OCI-M2 (cell line): Measurements from ENCODE around the gene ADCY3.

Source experiments
- DNase-seq: peaks from one replicate; lab custom pipeline; 2025; ENCODE audit not compliant: unreplicated experiment; lab: John Stamatoyannopoulos, UW

ADCY3 gene

DNA sequence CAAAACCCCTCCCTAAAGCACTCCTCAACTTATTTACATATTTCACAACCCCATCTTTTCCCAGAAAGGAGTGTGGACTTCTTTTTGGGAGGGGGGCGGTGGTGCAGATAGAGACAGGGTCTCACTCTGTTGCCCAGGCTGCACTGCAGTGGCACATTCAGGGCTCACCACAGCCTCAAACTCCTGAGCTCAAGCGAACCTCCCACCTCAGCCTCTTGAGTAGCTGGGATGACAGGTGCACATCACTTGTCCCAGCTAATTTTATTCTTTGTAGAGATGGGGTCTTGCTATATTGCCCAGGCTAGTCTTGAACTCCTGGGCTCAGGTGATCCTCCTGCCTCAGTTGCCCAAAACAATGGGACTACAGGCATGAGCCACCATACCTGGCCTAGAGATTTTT, 44.1 kb downstream of the ADCY3 start:
- no peak for DNase-seq

DNA sequence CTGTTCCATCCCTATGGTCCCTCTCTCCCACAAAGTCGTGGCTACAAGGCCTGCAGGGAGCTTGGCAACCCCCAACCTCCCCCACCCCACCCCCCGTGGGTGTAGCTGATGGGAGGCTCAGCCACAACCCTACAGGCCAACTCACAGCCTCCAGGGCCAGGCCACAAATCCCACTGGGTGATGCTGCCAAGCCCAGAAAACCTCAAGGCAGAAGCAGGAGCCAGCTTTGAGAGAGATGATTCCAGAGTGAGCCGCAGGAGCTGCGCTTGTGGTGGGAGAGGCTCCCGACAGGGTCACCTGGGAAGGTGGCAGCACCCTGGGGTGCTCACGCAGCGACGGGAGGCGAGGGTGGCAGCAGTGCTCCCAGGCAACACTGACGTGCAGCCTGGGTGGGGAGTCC, 44.8 kb downstream of the ADCY3 start:
- DNase-seq: no peak

DNA sequence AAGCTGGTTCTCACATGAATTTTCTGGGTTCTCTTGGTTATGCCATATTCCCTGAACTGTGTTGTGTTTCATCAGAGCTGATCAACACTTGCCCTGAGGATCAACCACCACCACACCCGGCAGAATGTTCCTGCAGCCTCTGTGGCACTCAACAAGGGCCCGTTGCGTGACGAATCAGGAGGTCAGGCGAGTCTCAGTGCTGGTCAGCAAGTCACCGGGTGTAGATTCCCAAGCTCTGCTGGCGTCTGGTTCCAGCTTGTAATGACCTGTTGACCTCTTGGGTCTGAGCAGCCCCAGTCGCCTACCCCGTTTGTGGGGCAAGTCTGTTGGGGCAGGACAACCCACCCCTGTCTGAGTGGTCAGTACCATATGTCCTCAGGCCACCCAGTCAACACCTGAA, 46.0 kb downstream of the ADCY3 start:
- no peak for DNase-seq

DNA sequence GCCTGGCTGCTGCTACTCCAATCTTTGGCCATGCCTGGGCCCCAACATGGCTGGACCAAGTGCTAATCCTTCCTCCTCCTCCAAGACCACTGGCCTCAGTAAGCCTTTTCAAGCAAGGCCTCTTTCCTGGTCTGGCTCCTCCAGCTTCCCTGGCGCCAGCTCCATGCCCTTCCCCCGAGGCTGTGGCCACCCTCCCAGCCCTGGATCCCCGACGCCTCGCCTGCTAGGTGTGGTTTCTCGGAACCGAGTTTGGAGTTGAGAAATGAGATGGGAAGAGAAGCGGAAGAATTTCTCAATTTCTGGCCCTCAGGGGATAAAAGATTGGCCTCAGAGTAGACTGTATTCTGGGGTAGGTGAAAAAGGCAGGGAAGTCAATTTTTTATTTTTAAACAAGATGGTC, 46.4 kb downstream of the ADCY3 start:
- no peak for DNase-seq

DNA sequence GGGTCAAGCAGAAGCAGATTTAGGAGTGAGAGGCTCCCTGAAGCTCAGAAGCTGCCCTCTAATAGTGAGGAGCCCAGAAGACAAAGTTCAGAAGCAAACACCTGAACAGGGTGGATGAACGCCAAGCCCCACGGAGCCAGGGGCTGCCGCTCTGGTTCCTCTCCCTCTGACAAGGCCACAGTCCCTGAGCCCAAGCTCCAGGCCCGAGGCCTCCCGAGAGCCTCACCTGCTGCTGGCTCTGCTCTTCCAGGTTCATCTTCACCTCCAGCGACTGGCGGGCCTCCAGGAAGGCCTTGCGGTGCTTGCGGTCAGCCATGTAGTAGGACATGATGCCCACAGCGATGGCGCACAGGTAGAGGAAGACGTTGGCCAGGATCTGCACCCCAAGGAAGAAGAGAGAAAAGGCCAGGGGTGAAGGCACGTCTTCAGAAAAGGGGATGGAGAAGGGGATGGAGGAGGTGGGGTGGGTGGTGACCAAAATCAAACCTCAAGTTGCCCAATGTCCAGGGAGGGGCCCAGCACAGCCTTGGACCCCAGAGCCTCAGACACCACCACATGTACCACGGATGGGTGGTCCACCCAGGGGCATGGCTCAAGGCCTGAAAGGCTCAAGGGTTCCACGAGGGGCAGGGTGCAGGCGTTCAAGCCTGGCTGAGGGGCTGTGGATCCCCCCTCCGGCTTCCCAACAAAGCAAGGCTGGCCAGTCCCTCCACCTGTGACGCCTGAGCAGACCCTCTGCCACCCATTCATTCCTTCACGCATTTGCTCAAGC, 47.5 kb downstream of the ADCY3 start:
- DNase-seq: no peak

DNA sequence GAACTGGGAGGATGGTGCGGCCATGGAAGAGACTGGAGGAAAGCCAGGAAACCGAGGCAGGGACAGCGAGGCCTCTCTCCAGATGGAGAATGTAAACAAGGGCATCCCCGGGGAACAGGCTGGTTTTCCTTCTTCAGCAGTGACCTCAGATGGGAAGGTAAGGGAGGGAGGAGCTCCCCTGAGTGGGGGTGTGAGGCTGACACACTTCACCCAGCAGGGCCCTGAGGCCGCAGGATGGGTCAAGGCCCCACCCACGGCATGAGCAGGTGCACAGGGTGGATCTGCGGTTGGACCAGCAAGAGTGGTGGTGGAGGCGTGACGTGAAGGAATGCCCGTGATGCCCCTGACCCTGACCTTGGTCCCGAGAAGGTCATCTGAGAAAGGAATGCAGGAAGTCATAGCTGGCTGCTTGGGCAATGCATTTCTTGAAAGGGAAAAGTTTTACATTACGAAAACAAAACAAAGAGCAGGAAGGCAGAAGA, 48.1 kb downstream of the ADCY3 start:
- no peak for DNase-seq

DNA sequence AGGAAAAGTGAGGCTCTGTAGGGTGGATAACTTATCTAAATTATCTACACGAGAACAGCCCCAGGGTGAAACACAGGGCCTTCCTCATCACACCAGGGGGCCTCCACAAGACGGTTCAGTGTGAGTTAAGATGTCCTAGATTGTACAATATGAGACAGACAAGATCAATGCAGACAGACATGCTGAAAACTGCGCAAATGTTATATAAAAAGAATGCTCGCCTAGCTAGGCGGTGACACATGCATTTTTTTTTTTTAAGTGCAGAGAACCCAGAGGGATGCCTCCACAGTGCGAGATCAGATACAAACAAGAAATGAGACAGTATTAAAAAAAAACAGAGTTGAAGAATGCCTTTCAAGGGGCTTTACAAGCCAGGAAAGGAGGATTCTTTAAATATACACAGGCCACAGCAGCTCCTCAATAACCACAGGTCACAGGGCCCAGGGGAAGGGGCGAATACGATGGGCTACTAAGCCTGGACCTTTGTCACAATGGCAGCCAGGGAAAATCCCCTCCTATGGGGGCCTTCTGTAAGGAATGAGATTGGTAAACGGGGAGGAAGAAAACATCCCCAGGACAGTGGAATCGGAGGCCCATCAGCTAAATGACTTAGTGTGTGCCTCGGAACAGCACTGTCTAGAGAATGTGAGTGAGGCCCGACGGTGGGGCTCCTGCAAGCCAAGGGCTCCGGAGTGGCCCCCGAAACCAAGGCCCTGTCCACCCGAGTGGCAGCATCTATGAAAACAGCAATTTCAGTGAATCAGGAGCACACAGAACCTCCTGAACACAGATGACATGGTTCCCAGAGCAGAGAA, 48.9 kb downstream of the ADCY3 start:
- DNase-seq: no peak

DNA sequence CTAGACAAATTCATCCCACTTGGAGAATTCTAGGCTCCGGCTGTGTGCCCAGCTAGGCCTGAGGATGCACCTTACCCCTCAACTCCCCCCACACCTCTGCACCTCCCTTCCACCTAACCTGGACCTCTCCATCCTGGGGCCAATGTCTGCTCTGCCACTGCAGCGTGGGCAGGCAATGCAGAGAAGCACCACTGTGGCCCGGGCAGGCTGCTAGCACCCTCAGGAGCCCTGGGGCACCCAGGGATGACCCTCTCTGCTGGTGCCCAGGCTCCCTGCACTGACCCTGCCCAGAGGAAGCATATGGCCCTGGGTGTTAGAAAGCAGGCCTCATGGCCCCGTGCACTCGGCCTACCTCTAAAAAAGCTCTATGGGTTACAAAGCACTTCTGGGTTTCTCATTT, 49.6 kb downstream of the ADCY3 start:
- no peak for DNase-seq

DNA sequence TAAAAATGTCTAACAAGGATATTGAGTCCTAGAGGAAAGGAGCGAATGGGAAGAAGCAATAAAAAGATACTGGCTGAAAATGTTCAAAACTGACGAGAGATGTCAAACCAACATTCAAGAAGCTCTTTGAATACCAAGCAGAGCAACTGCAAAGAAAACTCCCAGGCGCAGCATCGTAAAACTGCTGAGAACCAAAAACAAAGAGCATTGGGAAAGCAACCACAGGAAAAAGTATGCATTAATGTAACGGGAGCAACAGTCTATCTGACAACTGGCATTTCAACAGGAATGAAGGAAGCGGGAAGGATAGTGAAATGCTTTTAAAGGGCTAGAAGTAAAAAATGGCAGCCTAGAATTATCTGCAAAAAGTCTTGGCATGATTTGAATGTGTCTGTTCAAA, 53.1 kb downstream of the ADCY3 start:
- DNase-seq: no peak

DNA sequence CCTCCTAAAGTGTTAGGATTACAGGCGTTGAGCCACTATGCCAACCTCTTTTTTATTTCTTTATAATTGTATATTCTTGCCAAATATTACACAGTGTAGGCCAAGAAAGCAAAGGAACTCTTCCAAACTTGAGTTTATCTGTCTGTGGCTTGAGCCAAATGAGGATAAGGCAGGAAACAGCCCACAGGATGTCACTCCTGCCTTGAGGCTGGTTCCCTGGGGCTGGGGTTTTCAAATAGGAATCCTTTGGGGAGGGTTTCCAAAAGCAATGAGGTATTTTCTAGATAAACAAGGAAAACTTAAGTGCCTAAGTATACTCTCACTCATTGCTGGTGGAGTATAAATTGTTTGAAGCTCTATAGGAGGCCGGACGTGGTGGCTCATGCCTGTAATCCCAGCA, 56.4 kb downstream of the ADCY3 start:
- DNase-seq: no peak

DNA sequence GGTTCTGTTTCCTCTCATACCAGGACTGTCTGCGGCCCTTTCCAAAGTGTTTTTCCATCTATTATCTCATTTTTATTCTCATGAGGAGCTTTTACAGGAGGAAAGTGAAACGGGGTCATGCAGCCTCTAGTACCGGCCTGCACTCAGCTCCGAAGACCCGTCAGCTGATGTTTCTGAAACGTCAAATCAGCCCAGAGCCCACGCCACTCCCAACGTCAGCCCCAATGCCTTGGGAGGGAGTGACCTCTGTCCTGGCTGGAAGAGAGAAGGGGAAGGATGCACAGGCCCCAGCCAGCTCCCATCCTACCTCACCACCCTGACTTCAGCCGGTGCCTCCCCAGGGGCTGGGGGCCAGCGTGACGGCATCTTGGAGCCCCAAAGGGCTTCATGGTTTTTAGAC, 58.5 kb downstream of the ADCY3 start:
- DNase-seq: no peak

DNA sequence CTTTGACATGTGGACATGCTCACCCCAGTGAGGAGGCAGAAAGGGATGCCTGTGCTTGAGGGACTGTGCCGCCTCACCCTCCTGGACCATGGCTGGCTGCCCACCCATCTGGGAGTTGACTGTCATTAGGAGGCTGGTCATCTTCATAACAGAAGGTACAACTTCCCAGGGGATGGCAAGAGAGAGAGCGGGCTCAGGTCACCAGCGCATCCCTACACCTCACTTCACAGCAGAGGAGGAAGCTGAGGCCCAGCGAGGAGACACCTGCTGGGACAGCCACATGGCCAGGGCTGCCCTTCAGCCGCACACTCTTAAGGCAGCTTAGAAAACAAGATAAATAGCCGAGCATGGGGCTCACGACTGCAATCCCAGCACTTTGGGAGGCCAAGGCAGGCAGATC, 59.4 kb downstream of the ADCY3 start:
- DNase-seq: no peak

DNA sequence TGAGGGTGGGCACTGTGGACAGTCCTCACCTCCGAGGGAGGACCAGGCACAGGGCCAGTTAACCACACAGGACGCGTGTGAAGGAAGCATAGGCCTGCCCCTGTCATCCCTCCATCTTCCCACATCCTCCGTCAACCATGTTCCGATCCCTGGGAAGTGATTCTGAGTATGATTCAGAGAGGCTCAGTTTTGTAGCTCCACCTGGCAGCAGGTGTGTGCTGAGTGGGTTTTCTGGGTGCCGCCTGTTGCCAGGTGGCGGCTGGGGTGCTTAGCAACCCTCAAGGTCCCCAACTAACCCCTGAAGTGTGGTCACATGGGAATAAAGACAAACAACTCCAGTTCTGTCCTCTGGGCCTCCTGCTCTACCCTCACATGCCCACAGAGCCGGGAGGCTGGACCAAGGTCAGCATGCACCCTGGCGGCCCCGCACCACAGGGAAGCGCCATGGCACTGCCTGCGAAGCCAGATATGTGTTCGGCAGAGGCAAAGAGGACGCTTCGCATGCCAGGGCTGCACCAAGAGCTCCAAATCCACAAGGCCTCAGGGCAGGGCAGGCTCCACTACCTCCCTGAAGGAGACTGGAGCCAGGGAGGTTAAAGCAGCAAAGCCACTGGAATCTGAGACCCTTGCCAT, 60.0 kb downstream of the ADCY3 start:
- DNase-seq: no peak

DNA sequence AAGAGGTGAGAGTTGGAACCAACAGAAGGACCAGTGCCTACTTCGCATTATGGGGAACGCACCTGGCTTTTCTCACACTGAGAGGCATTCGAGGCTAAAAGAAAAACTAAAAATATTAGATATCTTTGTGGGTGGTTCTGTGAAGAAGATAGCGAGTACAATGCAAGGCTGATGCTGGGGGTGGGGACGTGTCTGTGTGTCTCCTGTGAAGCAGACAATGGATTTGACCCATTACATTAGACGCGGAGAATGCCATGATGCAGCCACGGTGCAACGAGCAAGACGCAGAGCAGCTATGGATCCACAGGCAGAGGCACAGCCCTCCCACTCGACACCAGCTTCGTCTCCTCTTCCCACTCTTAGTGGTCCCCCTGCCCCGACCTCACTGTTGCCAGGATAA, 61.0 kb downstream of the ADCY3 start:
- no peak for DNase-seq

DNA sequence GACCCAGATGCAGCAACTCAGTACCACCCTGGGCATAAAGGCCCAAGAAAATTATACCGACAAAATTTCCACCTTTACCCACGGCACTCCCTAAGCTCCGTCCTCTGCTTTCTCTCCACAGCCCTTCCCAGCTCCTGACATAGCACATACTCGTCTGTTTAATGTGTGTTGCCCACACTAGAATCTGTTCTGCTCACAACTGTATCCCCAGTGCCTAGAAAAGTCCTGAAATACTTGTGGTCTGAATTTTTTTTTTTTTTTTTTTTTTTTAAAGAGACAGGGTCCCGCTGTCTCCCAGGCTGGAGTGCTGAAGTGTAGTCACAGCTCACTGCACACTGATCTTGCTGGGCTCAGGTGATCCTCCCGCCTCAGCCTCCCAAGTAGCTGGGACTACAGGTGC, 62.3 kb downstream of the ADCY3 start:
- DNase-seq: no peak

DNA sequence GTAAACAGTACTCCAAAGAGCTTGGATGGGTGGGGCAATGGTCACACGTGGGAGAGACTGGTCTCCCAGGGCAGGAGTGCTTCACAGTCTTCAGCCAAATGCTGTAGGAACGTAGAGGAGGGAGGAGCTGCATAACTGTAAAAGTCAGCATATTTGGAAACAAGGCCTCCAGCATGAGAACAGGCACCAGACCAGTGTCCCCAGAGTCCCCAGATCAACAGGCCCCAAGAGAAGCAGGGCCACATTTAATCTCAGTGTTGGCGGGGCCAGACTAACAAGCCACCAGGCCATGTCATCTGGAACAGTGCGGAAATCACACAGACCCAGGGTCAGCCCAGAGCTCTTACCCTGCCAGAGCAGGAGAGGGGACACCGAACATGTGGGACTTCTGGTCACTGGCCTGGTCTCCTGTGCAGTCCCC, 63.2 kb downstream of the ADCY3 start:
- no peak for DNase-seq

DNA sequence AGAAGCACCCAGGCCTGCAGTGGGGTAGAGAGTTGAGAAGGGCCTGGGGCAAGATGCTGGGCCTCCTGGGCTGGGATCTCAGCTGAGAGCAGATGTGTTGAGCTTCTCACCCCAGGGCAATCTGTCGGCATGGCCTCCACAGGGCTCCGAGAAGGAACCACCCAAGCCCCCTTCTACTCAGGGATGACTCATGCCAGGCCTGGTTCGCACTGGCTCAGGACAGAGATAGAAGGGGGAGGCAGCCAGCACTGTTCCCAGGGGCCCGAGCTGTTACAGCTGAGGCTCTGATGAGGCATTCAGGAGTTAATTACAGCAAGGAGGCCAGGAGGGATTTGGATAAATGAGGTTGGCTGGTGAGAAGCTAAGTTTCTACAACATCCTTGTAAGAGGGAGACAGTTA, 64.3 kb downstream of the ADCY3 start:
- no peak for DNase-seq

DNA sequence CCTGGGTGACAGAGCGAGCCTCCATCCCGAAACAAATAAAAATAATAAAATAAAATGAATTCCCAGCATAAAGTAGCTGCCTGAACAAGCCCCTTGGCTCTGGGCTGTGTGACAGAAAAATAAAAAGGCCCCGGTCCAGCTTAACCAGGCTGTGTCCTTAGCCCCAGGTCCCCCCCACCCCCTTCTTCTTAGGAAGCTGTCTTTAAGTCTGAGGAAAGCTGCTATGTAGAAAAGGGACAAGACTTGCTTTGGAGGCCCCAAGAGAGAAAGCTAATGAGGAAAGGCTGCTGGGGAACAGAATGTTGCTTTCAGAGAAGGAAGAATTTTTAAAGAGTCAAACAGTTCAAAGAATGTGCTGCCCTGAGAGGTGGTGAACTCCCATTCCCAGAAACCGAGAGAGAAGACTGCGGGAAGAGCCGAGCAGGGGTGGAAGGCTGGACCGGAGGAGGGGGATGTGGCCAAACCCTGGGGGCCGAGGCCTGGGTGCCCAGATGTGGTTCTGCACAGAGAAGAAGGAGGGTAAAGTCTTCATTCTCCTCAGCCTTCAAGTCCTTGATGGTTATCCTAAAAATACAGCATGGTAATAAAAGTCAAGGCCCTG, 64.9 kb downstream of the ADCY3 start:
- no peak for DNase-seq

DNA sequence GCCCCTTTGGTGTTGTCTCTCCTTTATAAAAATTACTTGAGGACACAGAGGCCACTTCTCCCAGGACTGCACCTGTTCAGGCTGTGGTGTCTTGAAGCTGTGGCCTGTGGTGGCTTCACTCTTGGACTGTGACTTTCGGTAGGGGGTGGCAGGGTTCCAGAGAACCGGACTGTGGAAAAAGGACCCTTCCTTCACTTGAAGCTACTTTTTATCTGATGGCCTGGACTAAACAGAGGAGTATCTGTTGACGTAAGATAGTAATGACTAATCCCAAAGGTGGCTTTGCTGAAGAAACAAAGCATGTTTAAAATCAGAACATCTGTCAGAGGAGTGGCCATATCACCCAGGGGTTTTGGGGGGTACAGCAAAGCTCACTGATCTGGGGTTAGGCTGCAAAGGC, 66.0 kb downstream of the ADCY3 start:
- no peak for DNase-seq

DNA sequence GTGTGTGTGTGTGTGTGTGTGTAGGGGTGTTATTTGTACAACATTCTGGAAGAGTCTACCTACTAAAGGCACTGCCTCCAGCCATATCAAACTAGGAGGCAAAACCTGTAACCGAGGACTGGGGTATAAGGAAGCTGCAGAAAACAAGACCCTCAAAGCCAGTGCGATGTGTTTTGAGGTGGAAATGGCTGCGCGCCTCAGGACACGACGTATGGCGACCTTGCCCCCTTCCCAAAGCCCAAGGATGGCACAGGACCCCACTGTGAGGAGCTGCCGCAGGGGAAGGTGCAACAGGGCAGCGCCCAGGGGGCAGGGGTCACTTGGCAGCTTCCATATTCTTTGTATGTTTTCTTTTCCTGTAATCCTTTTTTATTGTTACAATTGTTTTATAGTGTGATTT, 67.0 kb downstream of the ADCY3 start:
- DNase-seq: no peak

DNA sequence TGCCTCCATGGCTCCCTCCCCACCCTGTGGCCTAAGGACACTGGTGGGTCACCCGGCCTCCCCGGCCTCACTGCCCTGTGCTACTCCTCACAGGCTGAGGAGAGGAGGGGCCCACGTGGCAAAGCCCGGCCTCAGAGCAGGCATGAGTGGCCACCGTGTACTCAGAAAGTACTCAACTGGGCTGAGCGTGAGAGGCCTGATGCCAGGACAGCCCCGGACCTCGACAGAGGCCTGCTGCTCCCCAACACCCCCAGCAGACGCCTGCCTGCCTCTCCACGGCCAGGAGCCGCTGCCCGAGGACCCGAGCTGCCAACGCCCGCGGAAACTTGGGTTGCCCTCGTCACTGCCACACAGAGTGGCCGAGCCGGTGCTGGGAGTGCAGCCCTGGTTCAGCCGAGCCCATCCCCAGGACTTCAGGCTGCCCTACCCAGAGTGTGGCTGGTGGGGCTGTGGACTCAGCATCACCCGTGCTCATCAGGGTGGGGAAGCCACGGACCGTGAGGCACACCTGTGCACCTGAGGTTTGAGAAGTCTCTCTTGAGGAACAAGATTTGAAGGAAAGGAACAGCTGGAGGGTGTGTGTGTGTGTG, 67.5 kb downstream of the ADCY3 start:
- DNase-seq: no peak
